Tongue (tissue), 2 donors: ENCODE measurements around the gene DMRT3. TPM values are rescaled to one million over a fixed set of nuclear protein-coding genes. Genes with fewer than 3 reads are reported as not detected.

Experiments
- DNase-seq: peaks from one replicate; pipeline ENCODE4 v3.0.0-alpha.2; 2015
- total RNA-seq: library from RNA; depleted of rRNA; stranded (reverse); fragments of >200 nt; gene quantifications from one replicate; pipeline ENCODE4 v1.2.3, GENCODE V29; 2014

Gene DMRT3, protein sequence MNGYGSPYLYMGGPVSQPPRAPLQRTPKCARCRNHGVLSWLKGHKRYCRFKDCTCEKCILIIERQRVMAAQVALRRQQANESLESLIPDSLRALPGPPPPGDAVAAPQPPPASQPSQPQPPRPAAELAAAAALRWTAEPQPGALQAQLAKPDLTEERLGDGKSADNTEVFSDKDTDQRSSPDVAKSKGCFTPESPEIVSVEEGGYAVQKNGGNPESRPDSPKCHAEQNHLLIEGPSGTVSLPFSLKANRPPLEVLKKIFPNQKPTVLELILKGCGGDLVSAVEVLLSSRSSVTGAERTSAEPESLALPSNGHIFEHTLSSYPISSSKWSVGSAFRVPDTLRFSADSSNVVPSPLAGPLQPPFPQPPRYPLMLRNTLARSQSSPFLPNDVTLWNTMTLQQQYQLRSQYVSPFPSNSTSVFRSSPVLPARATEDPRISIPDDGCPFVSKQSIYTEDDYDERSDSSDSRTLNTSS
- total RNA-seq = not detected

DNA sequence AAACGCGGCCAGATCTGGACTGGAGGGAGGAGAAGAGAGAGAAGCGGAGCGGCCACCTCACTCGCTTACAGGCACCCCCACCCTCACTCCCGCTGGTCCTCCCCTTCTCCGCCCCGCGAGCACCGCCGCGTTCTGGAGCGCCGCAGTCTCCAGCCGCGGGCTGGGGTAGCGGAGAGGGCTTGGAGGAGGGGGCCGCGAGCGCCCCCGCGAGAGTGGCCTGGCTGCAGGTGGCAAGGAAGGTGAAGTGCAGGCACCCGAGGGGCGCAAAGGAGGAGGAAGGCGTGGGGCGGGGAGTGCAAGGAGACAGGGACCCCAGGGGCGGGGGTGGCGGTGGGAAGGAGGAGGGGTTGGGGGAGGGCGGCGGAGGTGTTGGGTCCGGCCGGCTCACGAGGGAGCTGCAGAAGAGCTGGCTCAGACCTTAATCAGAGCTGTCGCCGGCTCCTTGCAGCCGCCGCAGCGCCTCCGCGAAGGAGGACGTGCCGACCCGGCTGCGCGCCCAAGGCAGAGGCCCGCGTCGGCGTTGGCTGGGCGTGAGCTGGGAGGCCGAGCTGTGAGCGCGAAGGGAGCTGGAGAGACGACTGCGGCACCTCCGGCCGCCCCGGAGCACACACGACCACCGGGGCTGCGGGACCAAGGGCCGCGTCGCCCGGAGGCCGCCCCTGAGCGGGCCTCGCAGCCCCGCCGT, at the start of gene DMRT3:
DMRT3 (plus strand) TSS at position 398 of the 685 bp plus-strand sequence. CDS start 347 bp downstream, outside the sequence.
- peak; percentile 62 for DNase-seq

- no peak for DNase-seq
These were observed 49.5 kb upstream of the DMRT3 start for GRCh38 chr9:926976-927375.

DNA sequence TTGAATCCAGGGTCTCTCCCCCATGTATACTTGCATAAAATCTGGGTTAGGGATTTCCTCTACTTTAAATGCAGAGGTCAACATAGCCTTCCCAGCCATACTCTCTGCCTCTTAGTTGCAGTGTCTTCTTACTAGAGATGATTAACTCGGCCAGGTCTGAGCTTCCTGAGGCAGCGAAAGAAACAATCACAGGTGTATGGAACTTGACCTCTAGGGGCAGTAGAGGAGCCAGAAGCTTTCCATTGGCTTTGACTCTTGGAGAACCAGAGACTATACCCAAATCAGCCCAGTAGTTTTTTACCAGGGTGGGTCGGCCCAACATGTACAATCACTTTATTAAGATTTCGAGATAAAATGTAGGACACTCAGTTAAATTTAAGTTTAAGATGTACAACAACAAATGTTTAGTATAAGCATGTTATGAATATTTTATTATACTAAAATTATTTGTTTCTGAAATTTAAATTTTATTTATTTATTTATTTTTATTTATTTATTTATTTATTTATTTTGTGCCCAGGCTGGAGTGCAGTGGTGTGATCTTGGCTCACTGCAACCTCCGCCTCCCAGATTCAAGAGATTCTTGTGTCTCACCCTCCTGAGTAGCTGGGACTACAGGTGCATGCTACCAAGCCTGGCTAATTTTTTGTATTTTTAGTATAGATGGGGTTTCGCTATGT, 48.0 kb upstream of the DMRT3 start:
- no peak for DNase-seq

- no peak for DNase-seq
These were observed 46.7 kb upstream of the DMRT3 start for GRCh38 chr9:929719-930118.

- DNase-seq = no peak
These were observed 43.1 kb upstream of the DMRT3 start for GRCh38 chr9:933356-933755.

DNA sequence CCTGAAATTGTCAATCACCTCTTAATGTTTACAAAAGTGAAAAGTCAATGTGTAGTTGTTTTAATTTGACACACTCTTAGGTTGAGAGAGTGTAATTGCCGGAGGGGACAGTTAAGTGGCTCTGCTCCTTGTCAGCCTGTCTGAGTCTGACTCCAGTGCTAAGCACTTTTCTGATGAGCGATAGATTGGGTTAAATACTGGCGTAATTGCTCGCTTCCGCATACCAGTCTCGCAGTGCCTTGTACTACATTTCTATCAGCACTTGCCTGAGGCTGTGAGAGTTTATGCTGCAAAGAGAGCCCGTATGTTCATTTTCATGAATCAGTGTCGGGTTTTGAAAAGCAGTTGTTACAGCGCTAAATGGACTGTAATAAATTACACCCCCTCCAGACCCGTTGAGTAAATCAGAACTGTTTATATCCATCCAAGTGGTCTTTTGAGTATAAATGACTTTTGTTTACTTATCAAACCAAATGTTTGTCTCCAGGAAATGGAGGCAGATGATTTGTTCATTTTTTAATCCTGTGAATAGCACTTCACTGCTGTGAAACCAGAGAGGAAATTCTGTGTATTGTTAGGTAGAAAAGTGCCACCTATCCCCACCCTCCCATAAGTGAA, 41.0 kb upstream of the DMRT3 start:
- peak; percentile 63 for DNase-seq

DNA sequence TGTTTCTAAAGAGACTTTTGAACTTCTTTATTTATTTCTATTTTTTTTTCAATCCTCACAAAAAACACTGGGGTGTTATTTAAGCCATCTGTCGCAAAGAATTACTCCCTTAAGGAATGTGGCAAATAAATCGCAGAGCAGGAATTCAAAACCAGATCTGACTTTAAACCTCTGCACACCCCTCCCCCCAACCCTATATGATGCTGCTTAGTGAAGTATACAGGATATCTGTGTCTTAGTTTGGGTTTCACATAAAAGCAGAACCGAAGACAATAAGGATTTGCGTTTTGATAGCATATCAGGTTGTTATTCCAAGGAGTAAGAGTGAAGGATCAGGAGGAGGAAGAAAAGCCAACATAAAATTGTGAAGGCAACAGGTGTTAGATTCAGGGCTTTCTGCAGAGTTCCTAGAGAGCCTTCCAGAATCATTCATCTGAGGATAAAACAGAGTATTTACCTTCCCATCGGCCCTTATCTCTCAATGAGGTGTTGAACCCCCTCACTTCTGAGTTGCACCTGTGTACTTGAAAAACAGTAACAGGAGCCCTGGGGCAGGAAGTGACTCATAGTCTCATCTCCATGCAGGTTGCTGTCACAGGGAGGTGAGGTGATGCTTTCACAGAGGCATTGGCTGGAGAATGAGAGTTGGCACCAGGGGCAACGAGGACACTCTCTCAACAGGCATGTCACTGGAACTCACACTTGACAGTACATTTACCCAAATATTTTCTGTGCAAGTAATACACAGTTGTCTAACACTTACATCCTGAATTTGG, 33.5 kb upstream of the DMRT3 start:
- no peak for DNase-seq

- no peak for DNase-seq
These were observed 28.5 kb upstream of the DMRT3 start for GRCh38 chr9:947985-948384.

DNA sequence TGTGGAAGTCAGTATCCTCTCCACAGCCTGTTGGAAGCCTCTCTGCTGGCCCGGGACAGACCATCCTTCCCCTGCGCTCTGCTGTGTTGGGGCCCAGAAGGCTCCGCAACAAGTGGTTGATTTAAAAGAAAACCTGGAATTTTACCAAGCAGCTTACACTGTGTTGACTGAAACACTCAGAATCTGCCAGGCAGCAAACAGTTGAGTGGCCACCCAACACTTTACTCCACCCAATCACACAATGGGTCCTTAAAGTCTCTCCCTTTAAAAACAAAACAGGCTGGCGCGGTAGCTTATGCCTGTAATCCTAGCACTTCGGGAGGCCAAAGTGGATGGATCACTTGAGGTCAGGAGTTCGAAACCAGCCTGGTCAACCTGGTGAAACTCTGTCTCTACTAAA, 28.0 kb upstream of the DMRT3 start:
- peak; percentile 10 for DNase-seq

GRCh38 chr9:950139-950538, 26.3 kb upstream of the DMRT3 start:
- DNase-seq = no peak

DNA sequence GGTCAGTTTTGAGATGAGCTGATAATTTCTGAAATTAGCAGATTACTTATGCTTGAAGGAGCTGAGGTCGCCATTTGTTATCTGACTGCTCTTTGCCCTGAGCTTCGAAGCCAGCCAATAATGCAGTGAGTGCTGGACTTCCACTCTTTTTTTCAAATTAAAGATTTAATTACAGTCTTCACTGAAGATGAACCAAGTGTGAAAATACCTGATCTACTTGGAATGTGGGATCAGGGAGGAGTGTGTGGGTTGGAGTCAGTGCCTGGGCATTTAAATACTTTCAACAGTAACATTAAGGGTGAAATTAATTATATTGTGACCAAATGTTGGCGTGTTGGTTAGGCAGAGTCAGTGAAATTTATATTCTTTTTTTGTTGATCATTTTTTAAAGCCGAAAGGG, 23.9 kb upstream of the DMRT3 start:
- DNase-seq = no peak

DNA sequence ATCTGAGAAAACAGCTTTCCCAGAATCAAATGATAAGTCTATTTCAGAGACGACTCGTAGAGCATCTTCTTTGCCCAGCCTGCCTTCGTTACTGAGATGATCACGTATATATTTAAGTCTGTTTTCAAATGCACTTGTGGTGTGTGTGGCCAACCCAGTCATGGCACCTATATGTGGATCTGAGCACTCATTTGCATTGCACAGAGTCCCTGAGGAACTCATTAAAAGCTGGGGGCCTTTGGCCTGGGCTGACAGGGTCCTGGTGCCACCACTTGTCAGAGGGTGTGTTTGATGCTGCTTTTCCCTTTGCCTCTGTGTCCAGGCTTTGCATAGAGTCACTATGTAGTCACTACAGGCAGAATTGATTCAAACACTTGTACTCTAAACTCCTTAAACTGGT, 17.4 kb upstream of the DMRT3 start:
- no peak for DNase-seq

DNA sequence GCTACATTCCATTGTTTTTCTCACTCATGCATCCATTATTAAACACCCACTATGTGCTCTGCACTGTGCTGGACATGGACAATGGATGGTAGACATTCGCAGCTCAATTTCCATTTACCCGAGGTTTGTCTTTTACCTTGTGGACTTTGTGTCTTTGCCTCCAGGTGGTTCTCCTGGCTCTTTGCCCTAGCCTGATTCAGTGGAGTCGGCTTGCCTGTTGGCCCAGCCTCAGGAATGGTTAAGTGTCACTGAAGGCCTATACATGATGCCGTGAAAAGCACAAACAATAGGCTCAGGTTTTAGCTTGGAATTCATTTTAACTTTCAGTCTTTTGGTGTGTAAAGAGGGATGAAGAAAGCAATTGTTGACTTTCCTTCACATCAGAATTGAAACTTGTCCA, 16.5 kb upstream of the DMRT3 start:
- no peak for DNase-seq

GRCh38 chr9:962023-962422, 14.4 kb upstream of the DMRT3 start:
- no peak for DNase-seq

GRCh38 chr9:965497-965896, 11.0 kb upstream of the DMRT3 start:
- no peak for DNase-seq

GRCh38 chr9:966870-967269, 9.6 kb upstream of the DMRT3 start:
- no peak for DNase-seq

GRCh38 chr9:967436-967835, 9.0 kb upstream of the DMRT3 start:
- DNase-seq = no peak

DNA sequence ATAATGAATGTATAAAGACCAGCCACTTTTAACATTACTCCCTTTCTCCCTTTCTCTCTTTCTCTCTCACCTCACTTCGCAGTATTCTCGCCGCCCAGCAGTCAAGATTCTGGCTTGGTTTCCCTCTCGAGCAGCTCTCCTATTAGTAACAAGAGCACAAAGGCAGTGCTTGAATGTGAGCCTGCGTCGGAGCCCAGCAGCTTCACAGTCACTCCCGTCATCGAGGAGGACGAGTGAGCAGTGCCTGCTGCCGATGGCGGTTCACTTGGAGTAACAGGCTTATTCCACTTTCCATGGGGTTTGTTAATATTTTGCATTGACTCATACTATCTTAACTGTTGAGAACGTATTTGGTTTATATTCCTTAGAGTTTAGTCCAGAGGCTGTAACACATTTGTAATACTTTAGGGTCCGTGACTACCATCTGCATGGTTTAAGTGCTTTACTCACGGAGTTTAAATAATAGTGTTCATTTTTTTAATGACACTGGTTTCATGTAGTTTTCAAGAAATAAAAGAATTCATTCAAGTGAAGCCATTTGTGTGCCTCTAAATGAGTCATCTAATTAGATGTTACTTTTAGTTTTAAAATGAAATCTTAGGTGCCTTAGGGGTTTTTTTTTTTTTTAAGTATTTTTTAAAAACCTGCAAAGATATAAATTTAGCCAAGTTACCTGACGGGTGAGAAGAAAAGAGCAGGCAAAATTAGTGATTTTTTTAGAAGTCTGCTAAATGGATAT, 8.4 kb upstream of the DMRT3 start:
- peak; percentile 54 for DNase-seq

DNA sequence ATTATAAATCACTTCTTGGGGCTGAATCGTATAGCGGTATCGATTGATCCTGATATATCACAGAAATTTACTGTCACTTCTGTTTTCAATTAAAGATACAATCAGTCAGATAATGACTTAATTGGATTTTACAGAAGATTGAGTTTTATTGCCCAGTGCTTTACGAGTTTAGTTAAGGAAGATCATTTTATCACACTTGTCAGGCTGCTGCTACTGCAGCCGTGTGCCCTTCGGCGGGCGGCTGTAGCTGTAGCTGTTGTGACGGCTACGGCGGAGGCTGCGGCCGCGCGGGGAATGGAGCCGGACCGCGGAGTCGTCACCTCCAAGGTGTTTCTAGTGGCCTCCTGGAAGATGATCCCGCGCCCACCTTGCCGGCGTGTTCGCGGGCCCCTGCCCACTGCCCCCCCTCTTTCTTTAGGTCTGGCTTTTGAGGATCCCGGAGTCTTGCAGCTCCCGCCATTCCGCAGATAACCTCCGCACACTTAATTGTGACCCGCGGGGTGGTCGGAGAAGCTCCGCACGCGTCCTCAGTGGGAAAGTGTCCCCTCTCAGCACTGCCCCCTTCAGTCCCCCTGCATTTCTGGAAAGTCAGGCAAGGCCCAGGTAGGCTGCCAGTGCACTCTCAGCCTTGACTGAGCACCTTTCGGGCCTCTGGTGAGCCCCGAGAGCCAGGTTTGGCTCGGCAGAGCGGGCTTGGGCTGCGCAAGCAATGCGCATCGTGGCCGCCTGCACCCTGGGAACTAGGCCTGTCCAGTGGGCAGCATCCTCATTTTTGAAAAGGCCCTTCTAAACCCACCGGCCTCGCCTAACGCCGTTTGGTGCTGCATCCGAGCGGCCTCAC, 6.9 kb upstream of the DMRT3 start:
- DNase-seq = no peak
